ENCODE results near the gene RAB21.
"Not testable (repeated sequence)": the region's sequence is repeated elsewhere in the genome, so short reads cannot be mapped to it uniquely, and the experiment has no call there.

The RAB21 gene

DNA sequence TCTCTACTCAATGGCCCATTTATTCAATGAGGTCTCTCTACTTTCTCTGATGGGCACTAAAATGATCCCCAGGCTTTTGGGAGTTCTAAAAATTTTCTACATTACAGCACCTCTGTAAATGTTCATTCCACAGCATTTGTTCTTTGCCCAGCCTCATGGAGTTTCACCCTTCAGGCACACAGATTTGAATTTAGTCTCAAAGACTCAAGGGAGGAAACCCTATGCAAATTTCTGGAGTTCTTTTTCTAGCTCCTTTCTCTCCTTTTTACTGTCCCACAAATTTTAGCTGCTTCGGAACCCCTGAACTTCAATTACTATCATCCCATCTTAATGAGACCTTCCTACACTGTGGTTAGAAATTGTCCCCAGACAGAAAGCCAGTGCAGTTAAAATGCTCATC is 17.5 kb upstream of the RAB21 start:
- Mint-ChIP-seq H3K36me3 (no peaks in the 10 kb centered on the region), H3K4me1 (peaks cover 6% of the 10 kb centered on the region in 2 donors), H3K27ac (no peak overlapping the region), H3K4me3 (no peak overlapping the region), H3K9me3 (no peaks in the 10 kb centered on the region), H3K27me3 (no peaks in the 10 kb centered on the region)
- ATAC-seq (replicated peaks) (no peak), DNase-seq (no peak)

GRCh38 chr12:71742998-71743397 is 11.7 kb upstream of the RAB21 start:
- Mint-ChIP-seq H3K9me3 (no peaks in the 10 kb centered on the region), H3K4me1 (peaks cover 3 to 6% of the 10 kb centered on the region in 2 donors), H3K27ac (no peak overlapping the region), H3K36me3 (no peaks in the 10 kb centered on the region), H3K4me3 (no peak overlapping the region), H3K27me3 (no peaks in the 10 kb centered on the region)
- ATAC-seq (replicated peaks): no peak
- DNase-seq: no peak

DNA sequence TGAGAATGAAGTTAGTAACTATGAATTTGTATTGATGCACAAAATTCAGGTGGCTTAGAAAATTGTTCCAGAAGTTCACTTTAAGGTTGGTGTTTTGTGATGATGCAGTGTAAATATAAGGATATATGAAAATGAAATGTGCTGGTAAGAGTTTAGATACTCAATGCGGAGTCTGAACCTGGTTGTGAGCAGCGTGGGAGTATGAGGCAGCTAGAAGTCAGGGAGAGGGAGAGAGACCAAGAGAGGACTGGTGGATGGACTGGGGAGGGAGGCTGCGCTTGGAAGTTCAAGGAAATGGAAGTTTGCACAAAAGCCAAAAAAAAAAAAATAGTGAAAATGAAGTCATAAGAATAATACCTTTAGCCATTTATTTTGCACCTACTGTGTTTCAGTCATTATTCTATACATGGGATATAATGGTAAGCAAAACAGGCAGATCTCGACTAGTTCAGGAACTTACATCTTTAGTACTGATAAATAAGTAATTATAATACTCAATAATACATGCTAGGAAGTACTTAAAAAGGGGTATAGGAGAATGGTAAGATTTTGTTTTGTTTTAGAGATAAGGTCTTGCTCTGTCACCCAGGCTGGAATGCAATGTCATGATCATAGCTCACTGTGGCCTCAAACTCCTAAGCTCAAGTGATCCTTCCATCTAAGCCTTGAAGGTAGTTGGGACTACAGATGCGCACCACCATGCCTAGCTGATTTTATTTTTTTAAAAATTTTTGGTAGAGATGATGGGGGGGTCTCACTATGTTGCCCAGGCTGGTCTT is 10.0 kb upstream of the RAB21 start:
- H3K36me3 Mint-ChIP-seq: no peaks in the 10 kb centered on the region
- peaks cover 6 to 7% of the 10 kb centered on the region in 2 donors for H3K27me3 Mint-ChIP-seq
- peaks cover 3 to 6% of the 10 kb centered on the region in 2 donors for H3K4me1 Mint-ChIP-seq
- no peak overlapping the region for H3K27ac Mint-ChIP-seq
- no peaks in the 10 kb centered on the region for H3K9me3 Mint-ChIP-seq
- DNase-seq: no peak
- ATAC-seq (replicated peaks): no peak
- H3K4me3 Mint-ChIP-seq: no peak overlapping the region

DNA sequence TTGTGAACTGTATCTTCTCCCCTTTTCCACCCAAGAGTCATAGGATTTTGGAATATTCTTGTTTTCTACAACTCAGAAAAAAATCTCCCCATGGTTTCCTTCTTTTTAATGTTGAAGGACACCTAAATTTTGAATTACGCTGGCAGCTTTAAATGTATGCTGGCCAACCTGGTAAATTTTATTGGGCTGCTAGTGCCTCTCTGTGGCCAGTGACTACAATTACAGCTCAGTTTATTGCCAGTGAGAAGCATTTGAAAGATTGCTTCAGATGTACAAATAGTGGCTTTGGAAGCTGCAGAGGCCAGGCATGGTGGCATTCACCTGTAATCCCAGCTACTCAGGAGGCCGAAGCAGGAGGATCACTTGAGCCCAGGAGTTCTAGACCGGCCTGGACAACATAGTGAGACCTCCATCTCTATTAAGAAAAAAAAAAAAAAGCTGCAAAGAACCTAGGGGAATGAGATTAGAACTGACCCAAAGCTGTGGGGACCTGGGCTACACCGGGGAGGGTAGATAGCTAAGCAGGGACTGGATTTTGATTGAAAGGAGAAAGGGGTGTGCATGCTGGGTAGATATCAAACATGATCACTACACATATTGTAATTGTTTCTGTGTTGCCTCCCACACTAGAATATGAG is 7.6 kb upstream of the RAB21 start:
- DNase-seq (peak; percentile 22), ATAC-seq (replicated peaks) (peak; percentile 86 to 88)
- Mint-ChIP-seq H3K27ac (no peak overlapping the region), H3K27me3 (peaks cover 6 to 7% of the 10 kb centered on the region in 2 donors), H3K4me3 (no peak overlapping the region), H3K9me3 (no peaks in the 10 kb centered on the region), H3K36me3 (no peaks in the 10 kb centered on the region), H3K4me1 (peaks cover 3 to 6% of the 10 kb centered on the region in 2 donors)

- no peak overlapping the region for H3K4me3 Mint-ChIP-seq
- ATAC-seq (replicated peaks) (no peak), DNase-seq (no peak)
- no peaks in the 10 kb centered on the region for H3K36me3 Mint-ChIP-seq
- H3K4me1 Mint-ChIP-seq: peaks cover 0 to 6% of the 10 kb centered on the region in 2 donors
- H3K27ac Mint-ChIP-seq: no peak overlapping the region
- no peaks in the 10 kb centered on the region for H3K9me3 Mint-ChIP-seq
- peaks cover 6 to 7% of the 10 kb centered on the region in 2 donors for H3K27me3 Mint-ChIP-seq
Measured at GRCh38 chr12:71748081-71748850, 6.4 kb upstream of the RAB21 start.

DNA sequence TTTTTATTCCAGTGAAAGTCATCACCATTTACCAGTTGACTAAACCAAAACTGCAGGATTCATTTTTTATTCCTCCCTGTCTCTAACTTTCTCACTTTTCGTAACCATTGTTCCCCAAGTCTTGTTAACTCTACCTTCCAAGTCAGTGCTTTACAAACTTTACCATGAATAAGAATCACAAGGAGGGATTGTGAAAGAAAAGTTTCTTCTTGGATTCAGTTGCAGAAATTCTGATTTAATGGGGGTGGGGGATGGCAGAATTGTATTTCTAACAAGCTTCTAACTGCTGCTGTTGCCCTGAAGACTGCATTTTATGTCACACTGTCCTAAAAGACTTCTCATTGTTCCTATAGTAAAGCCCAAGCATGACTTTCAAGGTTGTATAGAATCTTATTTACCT is 5.0 kb upstream of the RAB21 start:
- Mint-ChIP-seq H3K9me3 (no peaks in the 10 kb centered on the region), H3K27ac (no peak overlapping the region), H3K27me3 (peaks cover 6 to 7% of the 10 kb centered on the region in 2 donors), H3K4me1 (peaks cover 6 to 14% of the 10 kb centered on the region in 2 donors), H3K36me3 (no peaks in the 10 kb centered on the region), H3K4me3 (no peak overlapping the region)
- DNase-seq: no peak
- ATAC-seq (replicated peaks): no peak

DNA sequence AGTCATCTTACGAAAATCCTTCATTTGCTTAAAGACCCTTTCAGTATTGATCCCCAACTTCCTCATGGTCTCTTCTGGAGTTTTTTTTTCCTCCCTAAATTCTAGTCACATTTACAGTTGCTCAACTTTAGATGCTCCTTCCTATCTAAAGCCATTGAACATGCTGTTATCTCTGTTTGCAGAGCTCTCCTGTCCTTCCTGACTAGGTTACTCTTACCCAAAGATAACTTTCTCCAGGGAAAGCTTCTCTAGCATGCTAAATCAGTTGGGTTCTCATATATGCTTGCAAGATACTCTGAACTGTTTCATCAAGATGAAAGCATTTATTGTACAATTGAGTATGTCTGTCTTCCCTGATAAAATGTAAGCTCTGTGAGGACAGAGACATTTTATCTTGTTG is 1.8 kb upstream of the RAB21 start:
- Mint-ChIP-seq H3K27ac (no peak overlapping the region), H3K9me3 (no peaks in the 10 kb centered on the region), H3K4me3 (no peak overlapping the region), H3K4me1 (peaks cover 6 to 19% of the 10 kb centered on the region in 2 donors), H3K36me3 (peaks cover 9 to 19% of the 10 kb centered on the region in 2 donors), H3K27me3 (peaks cover 6 to 7% of the 10 kb centered on the region in 2 donors)
- DNase-seq (no peak), ATAC-seq (replicated peaks) (no peak)

- H3K36me3 Mint-ChIP-seq: peaks cover 32 to 44% of the 10 kb centered on the region in 2 donors
- DNase-seq (peak; percentile 87), ATAC-seq (replicated peaks) (peak; percentile 81 to 84)
- peaks cover 0 to 7% of the 10 kb centered on the region in 2 donors for H3K9me3 Mint-ChIP-seq
- H3K27ac Mint-ChIP-seq: peak overlapping the region; percentile 98
- no peaks in the 10 kb centered on the region for H3K27me3 Mint-ChIP-seq
- H3K4me3 Mint-ChIP-seq: peak overlapping the region; percentile 83 to 90
- peaks cover 6 to 36% of the 10 kb centered on the region in 2 donors for H3K4me1 Mint-ChIP-seq
Measured at GRCh38 chr12:71755146-71755892, 656 bp downstream of the RAB21 start.

- ATAC-seq (replicated peaks) (no peak), DNase-seq (no peak)
- no peaks in the 10 kb centered on the region for H3K27me3 Mint-ChIP-seq
- H3K36me3 Mint-ChIP-seq: peaks cover 41 to 52% of the 10 kb centered on the region in 2 donors
- peak overlapping the region; percentile 98 for H3K27ac Mint-ChIP-seq
- peaks cover 9 to 42% of the 10 kb centered on the region in 2 donors for H3K4me1 Mint-ChIP-seq
- H3K4me3 Mint-ChIP-seq: peak overlapping the region; percentile 83 to 90
- H3K9me3 Mint-ChIP-seq: peaks cover 4 to 11% of the 10 kb centered on the region in 2 donors
Measured at GRCh38 chr12:71756054-71756690, 1.5 kb downstream of the RAB21 start.

DNA sequence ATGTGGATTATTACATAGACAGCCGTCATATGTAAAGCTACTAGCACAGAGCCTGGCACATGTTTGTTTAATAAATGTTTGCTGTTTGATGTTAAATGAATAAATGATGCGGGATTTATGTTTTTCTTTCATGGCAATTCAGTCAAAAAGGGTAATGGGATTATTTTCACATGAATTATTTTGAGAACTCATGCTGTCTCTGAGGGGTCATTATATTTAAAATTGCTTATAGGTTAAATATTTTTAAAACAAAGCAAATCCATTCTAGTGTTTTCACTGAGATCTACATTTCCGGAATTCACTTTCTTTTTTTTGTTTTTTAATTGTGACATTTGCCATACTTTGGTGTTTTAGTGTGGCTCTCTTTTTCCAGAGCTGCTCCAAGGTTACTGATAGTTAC is 5.3 kb downstream of the RAB21 start:
- peaks cover 14 to 48% of the 10 kb centered on the region in 2 donors for H3K4me1 Mint-ChIP-seq
- H3K4me3 Mint-ChIP-seq: no peak overlapping the region
- ATAC-seq (replicated peaks): no peak
- H3K27ac Mint-ChIP-seq: no peak overlapping the region
- H3K9me3 Mint-ChIP-seq: peaks cover 7 to 18% of the 10 kb centered on the region in 2 donors
- DNase-seq: no peak
- peaks cover 57 to 74% of the 10 kb centered on the region in 2 donors for H3K36me3 Mint-ChIP-seq
- H3K27me3 Mint-ChIP-seq: no peaks in the 10 kb centered on the region

GRCh38 chr12:71760471-71760870 is 5.8 kb downstream of the RAB21 start:
- H3K4me3 Mint-ChIP-seq: peak overlapping the region in 1 of 2 donors; percentile 52
- H3K36me3 Mint-ChIP-seq: peaks cover 62 to 79% of the 10 kb centered on the region in 2 donors
- H3K9me3 Mint-ChIP-seq: peaks cover 7 to 20% of the 10 kb centered on the region in 2 donors
- ATAC-seq (replicated peaks) (no peak), DNase-seq (no peak)
- no peaks in the 10 kb centered on the region for H3K27me3 Mint-ChIP-seq
- peaks cover 20 to 53% of the 10 kb centered on the region in 2 donors for H3K4me1 Mint-ChIP-seq
- peak overlapping the region; percentile 78 for H3K27ac Mint-ChIP-seq

- peaks cover 62 to 78% of the 10 kb centered on the region in 2 donors for H3K36me3 Mint-ChIP-seq
Measured at GRCh38 chr12:71761354-71761753, 6.7 kb downstream of the RAB21 start.

DNA sequence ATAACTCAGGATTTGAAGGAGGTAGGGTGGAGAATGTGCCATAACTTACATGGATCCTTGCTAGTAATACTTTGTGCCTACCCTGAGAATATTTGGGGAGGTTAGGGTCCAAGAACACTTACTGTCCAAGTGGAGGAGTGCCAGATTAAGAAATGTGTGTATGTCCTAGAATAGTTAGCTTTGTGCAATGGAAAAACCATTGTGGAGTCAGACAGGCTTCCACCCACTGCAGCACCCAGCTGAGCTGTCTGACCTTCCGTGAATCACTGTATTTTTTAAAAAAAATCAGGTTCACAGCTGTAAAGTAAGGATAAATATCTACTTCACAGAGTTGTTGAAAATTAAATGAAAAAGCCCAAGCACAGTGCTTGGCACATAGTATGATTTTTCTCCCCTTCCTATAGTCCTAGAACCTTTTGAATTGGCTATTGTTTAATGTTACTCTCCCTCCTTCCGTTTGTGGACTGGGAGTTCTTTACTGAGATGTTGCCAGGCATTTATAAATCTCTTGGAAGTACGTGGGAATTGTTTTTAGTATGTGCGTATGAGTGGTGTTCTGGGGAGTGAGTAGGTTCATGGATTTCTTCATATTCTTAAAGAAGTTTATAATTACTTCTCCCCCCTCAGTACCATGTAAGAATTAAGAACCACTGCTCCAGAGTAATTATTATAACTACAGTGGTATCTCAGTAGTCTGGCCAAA is 9.2 kb downstream of the RAB21 start:
- no peak overlapping the region for H3K27ac Mint-ChIP-seq
- no peak for DNase-seq
- ATAC-seq (replicated peaks): no peak
- no peaks in the 10 kb centered on the region for H3K27me3 Mint-ChIP-seq
- H3K4me3 Mint-ChIP-seq: no peak overlapping the region
- peaks cover 55 to 71% of the 10 kb centered on the region in 2 donors for H3K36me3 Mint-ChIP-seq
- H3K4me1 Mint-ChIP-seq: peaks cover 36 to 60% of the 10 kb centered on the region in 2 donors
- H3K9me3 Mint-ChIP-seq: peaks cover 7 to 20% of the 10 kb centered on the region in 2 donors

More at GRCh38 chr12:71761354-71761753, 6.7 kb downstream of the RAB21 start:
- not testable (repeated sequence) for ATAC-seq (replicated peaks); H3K27me3 Mint-ChIP-seq; DNase-seq; H3K27ac Mint-ChIP-seq; H3K4me3 Mint-ChIP-seq
- Mint-ChIP-seq H3K4me1 (peaks cover 21 to 55% of the 10 kb centered on the region in 2 donors), H3K9me3 (peaks cover 7 to 20% of the 10 kb centered on the region in 2 donors)
